ENCODE results near the gene CD28. TPM values are rescaled to one million over a fixed set of nuclear protein-coding genes. Genes with fewer than 3 reads are reported as not detected.

The CD28 gene
- total RNA-seq, 2 donors from 2014 or later: not detected

DNA sequence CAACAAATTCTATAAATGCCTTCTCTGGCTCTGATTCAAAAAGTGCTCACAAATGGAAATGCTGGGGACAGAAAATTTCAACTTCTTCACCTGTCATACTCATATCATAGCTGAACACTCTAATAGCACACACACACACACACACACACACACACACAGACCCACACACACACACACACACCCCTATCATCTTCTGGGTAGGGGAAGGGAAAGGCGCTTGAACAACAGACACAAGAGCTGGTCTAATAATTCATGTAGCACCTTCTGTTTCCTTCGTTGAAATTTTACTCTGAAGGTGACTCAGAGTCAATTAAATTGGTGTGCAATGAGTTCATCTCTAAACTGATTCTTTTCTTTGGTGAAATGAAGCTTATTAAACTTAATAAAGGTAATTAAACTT, 32.9 kb downstream of the CD28 start:
- TF ChIP-seq CTCF (conservative IDR thresholded peaks at IDR 0.05): no peak
- H3K4me3 Mint-ChIP-seq: no peak overlapping the region
- WGBS, 2 experiments (ENCODE audit: insufficient coverage in 1 of 2, insufficient read length in 1 of 2): 89 to 97% methylated on average over 2 of the region's 2 CpGs
- no peak overlapping the region for H3K27ac Mint-ChIP-seq
- no peaks in the 10 kb centered on the region for H3K27me3 Mint-ChIP-seq (ENCODE audit: insufficient read depth)
- H3K4me1 Mint-ChIP-seq: peaks cover 3% of the 10 kb centered on the region
- DNase-seq: no peak
- H3K4me1 ChIP-seq (ENCODE audit: control insufficient read depth, insufficient read depth, low read length): no peaks in the 10 kb centered on the region
- H3K4me3 ChIP-seq (ENCODE audit: low read length): no peak overlapping the region
- H3K36me3 ChIP-seq (ENCODE audit: control insufficient read depth, insufficient read depth, low read length): no peaks in the 10 kb centered on the region
- no peaks in the 10 kb centered on the region for H3K9me3 Mint-ChIP-seq
- H3K9me3 ChIP-seq (ENCODE audit: control insufficient read depth, low read length): no peaks in the 10 kb centered on the region
- H3K27ac ChIP-seq (ENCODE audit: low read depth, low read length): no peak overlapping the region
- no peaks in the 10 kb centered on the region for H3K27me3 ChIP-seq (ENCODE audit: control insufficient read depth, insufficient read depth, low read length, poor library complexity, severe bottlenecking)
- H3K9ac ChIP-seq (ENCODE audit: extremely low read depth, low read length, poor library complexity, severe bottlenecking): no peak overlapping the region
- no peaks in the 10 kb centered on the region for H3K36me3 Mint-ChIP-seq (ENCODE audit: low read depth)

GRCh38 chr2:203740871-203741281, 34.4 kb downstream of the CD28 start:
- TF ChIP-seq CTCF (conservative IDR thresholded peaks at IDR 0.05): no peak
- DNase-seq: no peak
- H3K9ac ChIP-seq (ENCODE audit: extremely low read depth, low read length, poor library complexity, severe bottlenecking): no peak overlapping the region
- H3K27ac ChIP-seq (ENCODE audit: low read depth, low read length): no peak overlapping the region
- H3K9me3 ChIP-seq (ENCODE audit: control insufficient read depth, low read length): no peaks in the 10 kb centered on the region
- H3K4me3 ChIP-seq (ENCODE audit: low read length): no peak overlapping the region
- no peaks in the 10 kb centered on the region for H3K36me3 Mint-ChIP-seq (ENCODE audit: low read depth)
- H3K4me1 Mint-ChIP-seq: no peaks in the 10 kb centered on the region
- H3K9me3 Mint-ChIP-seq: no peaks in the 10 kb centered on the region
- H3K27me3 Mint-ChIP-seq (ENCODE audit: insufficient read depth): no peaks in the 10 kb centered on the region
- H3K36me3 ChIP-seq (ENCODE audit: control insufficient read depth, insufficient read depth, low read length): no peaks in the 10 kb centered on the region
- no peaks in the 10 kb centered on the region for H3K27me3 ChIP-seq (ENCODE audit: control insufficient read depth, insufficient read depth, low read length, poor library complexity, severe bottlenecking)
- 93 to 95% methylated on average over 2 of the region's 2 CpGs for whole genome bisulfite sequencing, 2 experiments (ENCODE audit: insufficient coverage in 1 of 2, insufficient read length in 1 of 2)
- H3K4me1 ChIP-seq (ENCODE audit: control insufficient read depth, insufficient read depth, low read length): no peaks in the 10 kb centered on the region
- H3K4me3 Mint-ChIP-seq: no peak overlapping the region
- H3K27ac Mint-ChIP-seq: no peak overlapping the region

DNA sequence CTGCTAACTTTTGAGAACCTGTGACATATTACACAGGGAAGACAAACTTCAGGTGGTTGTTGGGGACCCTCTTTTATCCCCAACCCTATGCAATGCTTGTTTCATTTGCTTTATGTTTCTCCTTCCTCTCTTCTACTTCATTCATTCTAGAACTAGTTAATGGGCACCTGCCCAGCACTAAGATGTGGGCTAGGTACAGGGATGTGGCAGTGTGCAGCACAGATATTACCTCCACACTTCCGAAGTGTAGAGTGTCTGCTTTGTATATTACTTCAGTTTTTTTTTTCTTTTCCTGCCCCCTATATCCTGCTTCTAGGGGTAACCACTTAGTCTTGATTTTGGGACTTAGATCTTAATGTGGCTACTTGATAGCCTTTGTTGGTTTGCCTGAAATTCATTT, 35.1 kb downstream of the CD28 start:
- DNase-seq: no peak
- H3K27me3 Mint-ChIP-seq (ENCODE audit: insufficient read depth): no peaks in the 10 kb centered on the region
- H3K36me3 ChIP-seq (ENCODE audit: control insufficient read depth, insufficient read depth, low read length): no peaks in the 10 kb centered on the region
- no peaks in the 10 kb centered on the region for H3K9me3 Mint-ChIP-seq
- H3K36me3 Mint-ChIP-seq (ENCODE audit: low read depth): no peaks in the 10 kb centered on the region
- H3K9me3 ChIP-seq (ENCODE audit: control insufficient read depth, low read length): no peaks in the 10 kb centered on the region
- no peak overlapping the region for H3K27ac Mint-ChIP-seq
- no peaks in the 10 kb centered on the region for H3K4me1 Mint-ChIP-seq
- no peak overlapping the region for H3K9ac ChIP-seq (ENCODE audit: extremely low read depth, low read length, poor library complexity, severe bottlenecking)
- TF ChIP-seq CTCF (conservative IDR thresholded peaks at IDR 0.05): no peak
- 100% methylated on average over 1 of the region's 1 CpG; no CpG with 5 or more reads in 1 of the 2 experiments for WGBS, 2 experiments (ENCODE audit: insufficient coverage in 1 of 2, insufficient read length in 1 of 2)
- H3K27ac ChIP-seq (ENCODE audit: low read depth, low read length): no peak overlapping the region
- no peaks in the 10 kb centered on the region for H3K4me1 ChIP-seq (ENCODE audit: control insufficient read depth, insufficient read depth, low read length)
- no peak overlapping the region for H3K4me3 Mint-ChIP-seq
- H3K4me3 ChIP-seq (ENCODE audit: low read length): no peak overlapping the region
- H3K27me3 ChIP-seq (ENCODE audit: control insufficient read depth, insufficient read depth, low read length, poor library complexity, severe bottlenecking): no peaks in the 10 kb centered on the region

Measured in endodermal cell (in vitro differentiated cells).